Adrenal gland (tissue), 12 donors: ENCODE measurements around the gene DNAJB8. TPM values are rescaled to one million over a fixed set of nuclear protein-coding genes. Genes with fewer than 3 reads are reported as not detected.

Experiments used
- DNase-seq, 7 donors: peaks; one replicate each; pipeline ENCODE4 v3.0.0-alpha.2; 2019 to 2020
- H3K27ac ChIP-seq, 5 donors: fragments of 200-600 bp; sonication (generic) in 4 of 5; 1 replicate in 3 of 5; 2 replicates in 2 of 5; pipeline versions ENCODE4 v1.5.1 to v1.8.0; 2016 to 2020; ENCODE audit warnings: mild to moderate bottlenecking in 1 of 5
- H3K27me3 ChIP-seq: fragments of 200-600 bp; 2 replicates; pipeline ENCODE4 v1.8.0; 2021
- H3K36me3 ChIP-seq, 2 donors: fragments of 200-600 bp; replicated peaks in 1 of 2; 1 replicate in 1 of 2; 2 replicates in 1 of 2; pipeline versions ENCODE4 v1.5.1 to v1.8.0; 2018 to 2022
- H3K4me1 ChIP-seq, 2 donors: fragments of 200-600 bp; replicated peaks in 1 of 2; 1 replicate in 1 of 2; 2 replicates in 1 of 2; pipeline versions ENCODE4 v1.5.1 to v1.8.0; 2018 to 2021
- H3K4me3 ChIP-seq, 4 donors: fragments of 200-600 bp; sonication (generic) in 3 of 4; one replicate each; pipeline ENCODE4 v1.5.1; 2016 to 2018
- H3K9me3 ChIP-seq, 3 donors: fragments of 200-600 bp; sonication (generic) in 1 of 3; replicated peaks in 1 of 3; 1 replicate in 2 of 3; 2 replicates in 1 of 3; pipeline versions ENCODE4 v1.5.1 to v1.8.0; 2016 to 2021
- CTCF ChIP-seq, 6 experiments: fragments of 450-650 bp in 4 of 6; fragments of 200-600 bp in 2 of 6; sonication (generic) in 1 of 6; IDR thresholded peaks; 1 replicate in 5 of 6; 2 replicates in 1 of 6; pipeline versions ENCODE4 v1.5.1 to v1.8.0; 2016 to 2021; ENCODE audit warnings: antibody characterized with exemption in 6 of 6, mild to moderate bottlenecking in 2 of 6, moderate library complexity in 1 of 6
- POLR2A ChIP-seq, 2 donors: fragments of 450-650 bp; IDR thresholded peaks; one replicate each; pipeline ENCODE4 v1.6.1; 2017; ENCODE audit warnings: antibody characterized with exemption in 2 of 2, mild to moderate bottlenecking in 2 of 2, moderate library complexity in 1 of 2
- WGBS, 4 donors: extraction: QIAGEN DNeasy Blood & Tissue Kit in 2 of 4; methylation state at CpG; one replicate each; pipeline versions ENCODE4 v1.1.5 to v1.1.7; 2013 to 2017; 5-methylcytosine and 5-hydroxymethylcytosine counted together
- intact Hi-C, 2 donors: fragments of 100-400 bp; cut with DNase I; formaldehyde crosslinking; loops; one replicate each; pipeline versions ENCODE4 v1.14.1 to v1.15.0; 2022 to 2023
- polyA plus RNA-seq, 3 donors: library from polyadenylated mRNA; stranded (reverse); fragments of 200-250 nt in 2 of 3; fragments of 350-450 nt in 1 of 3; fragmentation: Illumina TruSeq in 1 of 3; extraction: RNeasy Lipid Tissue Mini Kit (QIAGEN cat#74804) in 1 of 3; gene quantifications; one replicate each; pipeline ENCODE4 v1.2.3, GENCODE V29; 2013 to 2014
- total RNA-seq, 9 donors: library from RNA; depleted of rRNA in 4 of 9; stranded (reverse); fragments of >200 nt in 4 of 9; fragments of 120-200 nt in 1 of 9; fragmentation: NEBNext Ultra II Directional in 1 of 9; extraction: Animal tissue kit (Norgen Biotek cat#: 25700) in 1 of 9; gene quantifications; one replicate each; pipeline versions ENCODE4 v1.1.0 to v1.2.4, GENCODE V29; 2013 to 2023
- donor health status: healthy with polysubstance abuse.
- donor health status: Bipolar disorder and iron deficiency.
- donor health status: DM: yes; HTN: yes; CAD: no.
- donor health status: DM: no; HTN: no; CAD: no.
- donor health status: DM: no; HTN: no; CAD: no.
- donor health status: DM: yes; HTN: yes; CAD: no.

The DNAJB8 gene
- total and polyA plus RNA-seq, 12 donors: not detected

GRCh38 chr3:128503751-128504532 lies 37.3 kb upstream of the DNAJB8 start:
- H3K4me3 ChIP-seq: no peak overlapping the region
- H3K27ac ChIP-seq: no peak overlapping the region
- H3K27me3 ChIP-seq: peaks cover 7% of the 10 kb centered on the region
- TF ChIP-seq POLR2A (IDR thresholded peaks at IDR 0.05) (no peak), CTCF (IDR thresholded peaks at IDR 0.05) (no peak)
- 86 to 94% (median 88%) methylated on average over 10 of the region's 10 CpGs for WGBS, 4 donors
- no peak for DNase-seq
- H3K36me3 ChIP-seq: no peaks in the 10 kb centered on the region
- H3K4me1 ChIP-seq: no peaks in the 10 kb centered on the region
- intact Hi-C loops: loop anchor here in 1 of 2 donors (5.0 kb wide), 1 partner anchor 332 kb away; no protein-coding TSS in a partner anchor
- H3K9me3 ChIP-seq: no peaks in the 10 kb centered on the region

- H3K4me3 ChIP-seq: no peak overlapping the region
These were observed 36.5 kb upstream of the DNAJB8 start for GRCh38 chr3:128503164-128503651.

GRCh38 chr3:128502712-128503111 lies 36.0 kb upstream of the DNAJB8 start:
- WGBS, 4 donors: 80 to 93% (median 85%) methylated on average over 5 of the region's 5 CpGs
- intact Hi-C loops: loop anchor here in 1 of 2 donors (5.0 kb wide), 1 partner anchor 330 kb away; no protein-coding TSS in a partner anchor

More at GRCh38 chr3:128503164-128503651, 36.5 kb upstream of the DNAJB8 start:
- peaks cover 7% of the 10 kb centered on the region for H3K27me3 ChIP-seq
- no peaks in the 10 kb centered on the region for H3K9me3 ChIP-seq
- TF ChIP-seq CTCF (IDR thresholded peaks at IDR 0.05) (peak in 3 of 6 experiments; percentile 3 to 16 (median 7)), POLR2A (IDR thresholded peaks at IDR 0.05) (no peak)
- no peak for DNase-seq
- intact Hi-C loops: loop anchor here in 1 of 2 donors (5.0 kb wide), 1 partner anchor 331 kb away; no protein-coding TSS in a partner anchor
- WGBS, 4 donors: 81 to 92% (median 86%) methylated on average over 12 of the region's 12 CpGs
- H3K4me1 ChIP-seq: no peaks in the 10 kb centered on the region
- H3K27ac ChIP-seq: no peak overlapping the region
- H3K36me3 ChIP-seq: no peaks in the 10 kb centered on the region

More at GRCh38 chr3:128502712-128503111, 36.0 kb upstream of the DNAJB8 start:
- Histone ChIP-seq H3K27ac (no peak overlapping the region), H3K4me3 (no peak overlapping the region), H3K27me3 (peaks cover 7% of the 10 kb centered on the region), H3K4me1 (no peaks in the 10 kb centered on the region), H3K36me3 (no peaks in the 10 kb centered on the region), H3K9me3 (no peaks in the 10 kb centered on the region)
- DNase-seq: no peak
- TF ChIP-seq POLR2A (IDR thresholded peaks at IDR 0.05): no peak
- no peak for TF ChIP-seq CTCF (IDR thresholded peaks at IDR 0.05)
